SH-SY5Y (cell line): ENCODE results near the gene PLAGL2.

ENCODE experiments used
- GATA2 ChIP-seq: IDR thresholded peaks from 2 replicates; pipeline ENCODE4 v1.6.1; 2011; ENCODE audit warnings: mild to moderate bottlenecking, low read depth, low read length
- GATA3 ChIP-seq: IDR thresholded peaks from 2 replicates; pipeline ENCODE4 v1.6.1; 2011; ENCODE audit warnings: low read depth, mild to moderate bottlenecking, low read length, moderate library complexity

The PLAGL2 gene

GRCh38 chr20:32207626-32208498, at the start of gene PLAGL2, which contains the start of gene POFUT1:
TSS of gene PLAGL2 (minus strand) at chr20:32207743. CDS start at chr20:32202178, 5,565 bp downstream.
TSS of gene POFUT1 (plus strand) at chr20:32207880. CDS start at chr20:32207942, 62 bp downstream.
- TF ChIP-seq GATA3, result no peak
- no peak for TF ChIP-seq GATA2

- TF ChIP-seq GATA2 (no peak), GATA3 (no peak)
These were observed 44.6 kb upstream of the PLAGL2 start for GRCh38 chr20:32252189-32252588.

- TF ChIP-seq GATA3 (no peak), GATA2 (no peak)
These were observed 43.9 kb upstream of the PLAGL2 start for GRCh38 chr20:32251470-32251869.

- no peak for TF ChIP-seq GATA2
- TF ChIP-seq GATA3, result no peak
These were observed 41.6 kb upstream of the PLAGL2 start for GRCh38 chr20:32249030-32249738.

- TF ChIP-seq GATA2 (no peak), GATA3 (no peak)
These were observed 40.5 kb upstream of the PLAGL2 start for GRCh38 chr20:32248043-32248442.

GRCh38 chr20:32244959-32245358, 37.4 kb upstream of the PLAGL2 start:
- no peak for TF ChIP-seq GATA2
- no peak for TF ChIP-seq GATA3

- TF ChIP-seq GATA2 (no peak), GATA3 (no peak)
These were observed 36.7 kb upstream of the PLAGL2 start for GRCh38 chr20:32244150-32244823.

- TF ChIP-seq GATA3, result no peak
- no peak for TF ChIP-seq GATA2
These were observed 34.3 kb upstream of the PLAGL2 start for GRCh38 chr20:32241807-32242206.

GRCh38 chr20:32240205-32240604, 32.7 kb upstream of the PLAGL2 start:
- TF ChIP-seq GATA2 (no peak), GATA3 (no peak)

- no peak for TF ChIP-seq GATA3
- TF ChIP-seq GATA2, result no peak
These were observed 31.2 kb upstream of the PLAGL2 start for GRCh38 chr20:32238483-32239425.

- TF ChIP-seq GATA2 (no peak), GATA3 (no peak)
These were observed 29.9 kb upstream of the PLAGL2 start for GRCh38 chr20:32237419-32237818.

- TF ChIP-seq GATA3, result no peak
- TF ChIP-seq GATA2, result no peak
These were observed 29.3 kb upstream of the PLAGL2 start for GRCh38 chr20:32236819-32237218.

- TF ChIP-seq GATA3 (no peak), GATA2 (no peak)
These were observed 28.5 kb upstream of the PLAGL2 start for GRCh38 chr20:32236048-32236533.
